Left lung (tissue), 10 donors: ENCODE results near the gene FNDC10. TPM values are rescaled to one million over a fixed set of nuclear protein-coding genes. Genes with fewer than 3 reads are reported as not detected.

Experiments
- ATAC-seq: fragments of 200-7000 bp; cut with Tn5 transposase; one replicate; pipeline ENCODE4 v1.9.1; 2020; ENCODE audit warnings: moderate library complexity
- DNase-seq, 4 donors: peaks; one replicate each; pipeline ENCODE4 v3.0.0-alpha.2; 2013 to 2020
- H3K27ac ChIP-seq, 2 donors: fragments of 200-600 bp; sonication (generic) in 1 of 2; one replicate each; pipeline versions ENCODE4 v1.5.0 to v1.8.0; 2020 to 2021
- H3K27me3 ChIP-seq, 2 donors: fragments of 200-600 bp; sonication (generic) in 1 of 2; one replicate each; pipeline versions ENCODE4 v1.5.0 to v1.8.0; 2020 to 2021
- H3K36me3 ChIP-seq, 2 donors: fragments of 200-600 bp; sonication (generic) in 1 of 2; one replicate each; pipeline versions ENCODE4 v1.5.0 to v1.8.0; 2020 to 2021
- H3K4me1 ChIP-seq, 2 donors: fragments of 200-600 bp; one replicate each; pipeline ENCODE4 v1.8.0; 2021
- H3K4me3 ChIP-seq, 2 donors: fragments of 200-600 bp; sonication (generic) in 1 of 2; one replicate each; pipeline versions ENCODE4 v1.5.0 to v1.8.0; 2020 to 2021; ENCODE audit warnings: mild to moderate bottlenecking in 1 of 2
- H3K9me3 ChIP-seq, 2 donors: fragments of 200-600 bp; sonication (generic) in 1 of 2; one replicate each; pipeline versions ENCODE4 v1.5.0 to v1.8.0; 2020 to 2021
- intact Hi-C, 2 donors: fragments of 100-400 bp; cut with DNase I; formaldehyde crosslinking; loops; one replicate each; pipeline versions ENCODE4 v1.11.2 to v1.14.2; 2022
- polyA plus RNA-seq, 6 donors: library from polyadenylated mRNA; unstranded; fragments of 120-200 nt; gene quantifications; one replicate each; pipeline ENCODE4 v1.2.1, GENCODE V29; 2013; ENCODE audit not compliant: insufficient read length in 6 of 6
- total RNA-seq, 2 donors: library from RNA; stranded (reverse); fragmentation: NEBNext Ultra II Directional; extraction: Animal tissue kit (Norgen Biotek cat#: 25700); gene quantifications; one replicate each; pipeline ENCODE4 v1.2.1, GENCODE V29; 2021
- TF ChIP-seq, protein P1 (sequence below), 2 donors: fragments of 200-600 bp; sonication (generic) in 1 of 2; IDR thresholded peaks; one replicate each; pipeline versions ENCODE4 v1.5.0 to v1.8.0; 2021; ENCODE audit warnings: antibody characterized with exemption in 2 of 2
- donor health status: DM: no; HTN: yes; CAD: no.
- donor health status: DM: no; HTN: no; CAD: no.

Gene FNDC10
- total and polyA plus RNA-seq, 8 donors = 1.2 to 12.2 (median 2.3) TPM

DNA sequence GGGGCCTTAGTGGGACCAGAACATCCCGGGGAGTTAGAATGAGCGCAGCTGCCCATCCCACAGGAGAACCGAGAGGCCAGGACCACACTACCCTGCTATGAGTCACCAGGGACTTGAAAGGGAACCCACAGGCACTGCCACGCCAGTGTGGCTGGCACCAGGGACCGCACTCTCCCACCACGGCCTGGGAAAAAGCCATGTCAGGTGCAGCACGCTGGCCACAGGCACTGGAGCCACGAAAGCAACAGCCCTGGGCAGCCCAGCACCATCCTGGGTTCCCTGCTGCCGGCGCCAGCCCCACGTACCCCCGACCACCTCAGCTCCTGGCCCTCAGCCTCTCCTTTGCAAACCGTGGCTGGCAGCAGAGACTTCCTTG, 45.4 kb downstream of the FNDC10 start:
- no peak overlapping the region for H3K4me3 ChIP-seq
- H3K4me1 ChIP-seq = no peaks in the 10 kb centered on the region
- intact Hi-C loops = no loop called here
- peaks cover 0 to 15% of the 10 kb centered on the region in 2 donors for H3K36me3 ChIP-seq
- H3K27me3 ChIP-seq = no peaks in the 10 kb centered on the region
- H3K9me3 ChIP-seq = no peaks in the 10 kb centered on the region
- peak overlapping the region in 1 of 2 donors; percentile 28 for H3K27ac ChIP-seq
- ATAC-seq (no peak), DNase-seq (no peak)
- TF ChIP-seq, protein P1, sequence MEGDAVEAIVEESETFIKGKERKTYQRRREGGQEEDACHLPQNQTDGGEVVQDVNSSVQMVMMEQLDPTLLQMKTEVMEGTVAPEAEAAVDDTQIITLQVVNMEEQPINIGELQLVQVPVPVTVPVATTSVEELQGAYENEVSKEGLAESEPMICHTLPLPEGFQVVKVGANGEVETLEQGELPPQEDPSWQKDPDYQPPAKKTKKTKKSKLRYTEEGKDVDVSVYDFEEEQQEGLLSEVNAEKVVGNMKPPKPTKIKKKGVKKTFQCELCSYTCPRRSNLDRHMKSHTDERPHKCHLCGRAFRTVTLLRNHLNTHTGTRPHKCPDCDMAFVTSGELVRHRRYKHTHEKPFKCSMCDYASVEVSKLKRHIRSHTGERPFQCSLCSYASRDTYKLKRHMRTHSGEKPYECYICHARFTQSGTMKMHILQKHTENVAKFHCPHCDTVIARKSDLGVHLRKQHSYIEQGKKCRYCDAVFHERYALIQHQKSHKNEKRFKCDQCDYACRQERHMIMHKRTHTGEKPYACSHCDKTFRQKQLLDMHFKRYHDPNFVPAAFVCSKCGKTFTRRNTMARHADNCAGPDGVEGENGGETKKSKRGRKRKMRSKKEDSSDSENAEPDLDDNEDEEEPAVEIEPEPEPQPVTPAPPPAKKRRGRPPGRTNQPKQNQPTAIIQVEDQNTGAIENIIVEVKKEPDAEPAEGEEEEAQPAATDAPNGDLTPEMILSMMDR (IDR thresholded peaks at IDR 0.05) = no peak

DNA sequence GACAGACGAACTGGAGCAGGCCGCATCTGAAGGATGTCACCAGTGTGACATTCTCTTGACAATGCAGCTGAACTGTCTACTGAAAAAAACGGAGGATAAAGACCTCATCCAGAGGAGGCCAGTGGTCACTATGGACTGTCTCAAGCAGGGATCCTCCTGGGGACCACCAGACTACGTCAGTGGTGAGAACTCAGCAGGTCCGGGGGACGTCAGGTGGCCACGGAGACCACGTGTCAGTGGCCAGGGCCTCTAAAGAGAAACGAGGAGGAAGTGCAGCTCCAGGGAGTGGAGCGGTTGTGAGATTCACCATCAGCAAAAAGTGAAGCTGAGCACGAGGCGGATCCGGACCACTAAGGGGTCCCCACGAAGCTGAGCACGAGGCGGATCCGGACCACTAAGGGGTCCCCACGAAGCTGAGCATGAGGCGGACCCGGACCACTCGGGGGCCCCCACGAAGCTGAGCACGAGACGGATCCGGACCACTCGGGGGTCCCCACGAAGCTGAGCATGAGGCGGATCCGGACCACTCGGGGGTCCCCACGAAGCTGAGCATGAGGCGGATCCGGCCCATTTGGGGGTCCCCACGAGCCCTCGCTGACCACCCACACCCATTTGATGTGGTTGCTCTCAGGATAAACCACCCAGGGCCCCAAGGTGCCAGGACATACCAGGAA, 46.0 kb downstream of the FNDC10 start:
- DNase-seq (no peak), ATAC-seq (no peak)
- H3K4me3 ChIP-seq = no peak overlapping the region
- peaks cover 0 to 16% of the 10 kb centered on the region in 2 donors for H3K36me3 ChIP-seq
- no peaks in the 10 kb centered on the region for H3K27me3 ChIP-seq
- H3K4me1 ChIP-seq = no peaks in the 10 kb centered on the region
- no peak overlapping the region for H3K27ac ChIP-seq
- no peaks in the 10 kb centered on the region for H3K9me3 ChIP-seq
- intact Hi-C loops = no loop called here
- TF ChIP-seq, protein P1 (IDR thresholded peaks at IDR 0.05) = no peak

DNA sequence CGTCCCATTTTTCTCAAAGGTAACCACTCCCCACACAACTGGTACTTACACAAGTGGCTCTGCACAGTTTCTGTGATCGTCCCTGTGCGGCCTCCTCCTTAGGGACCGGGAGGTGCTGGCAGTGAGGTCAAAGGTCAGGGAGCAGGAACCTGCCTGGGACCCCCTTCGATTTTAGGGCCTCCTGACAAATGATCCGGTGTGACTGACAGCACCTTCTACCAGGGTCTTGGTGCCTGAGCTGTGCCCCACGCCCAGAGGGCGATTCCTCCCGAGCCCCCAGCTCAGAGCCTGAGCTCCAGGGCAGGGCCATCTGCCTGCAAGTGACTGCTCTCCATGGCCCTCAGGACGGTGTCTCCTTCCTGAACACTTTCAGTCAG, 47.7 kb downstream of the FNDC10 start:
- Histone ChIP-seq H3K27ac (no peak overlapping the region), H3K36me3 (peaks cover 0 to 31% of the 10 kb centered on the region in 2 donors), H3K9me3 (no peaks in the 10 kb centered on the region), H3K4me1 (no peaks in the 10 kb centered on the region), H3K4me3 (no peak overlapping the region), H3K27me3 (no peaks in the 10 kb centered on the region)
- TF ChIP-seq, protein P1 (IDR thresholded peaks at IDR 0.05) = no peak
- ATAC-seq (no peak), DNase-seq (no peak)
- intact Hi-C loops = no loop called here

DNA sequence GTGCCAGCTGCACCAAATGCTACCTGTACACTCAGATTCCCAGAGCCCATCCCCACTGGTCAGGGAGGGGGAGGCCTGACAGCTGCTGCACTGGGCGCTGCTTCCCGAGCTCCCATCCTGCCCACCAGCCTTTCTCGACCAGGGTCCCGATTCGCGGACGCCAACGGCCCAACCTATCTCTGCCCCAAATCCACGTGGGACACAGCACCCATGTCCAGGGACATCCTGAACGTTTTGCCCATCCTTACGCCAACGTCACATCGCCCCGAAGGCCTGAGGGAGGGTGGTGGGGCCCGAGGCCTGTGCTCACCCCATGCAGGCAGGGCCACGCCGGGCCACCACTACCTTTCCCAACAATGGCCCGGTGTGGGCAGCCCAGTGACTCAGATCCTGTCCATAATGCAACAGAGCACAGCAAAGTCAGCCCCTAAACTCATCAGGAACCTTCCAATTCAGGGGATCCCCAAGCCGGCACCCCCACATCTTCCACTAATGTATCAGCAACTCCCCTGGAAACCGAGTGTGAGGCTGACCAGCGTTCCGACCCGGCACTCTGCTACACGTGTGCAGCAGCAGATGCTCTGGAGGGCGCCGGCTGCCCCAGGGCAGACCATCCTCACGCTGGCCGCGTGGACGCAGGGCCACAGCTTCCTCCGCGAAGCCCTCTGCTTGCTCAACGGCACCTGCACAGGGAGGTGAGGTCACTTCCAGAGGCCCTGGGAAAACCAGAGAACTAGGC, 48.2 kb downstream of the FNDC10 start:
- ATAC-seq (no peak), DNase-seq (no peak)
- H3K4me3 ChIP-seq = no peak overlapping the region
- no peak overlapping the region for H3K27ac ChIP-seq
- no peaks in the 10 kb centered on the region for H3K4me1 ChIP-seq
- H3K9me3 ChIP-seq = no peaks in the 10 kb centered on the region
- TF ChIP-seq, protein P1 (IDR thresholded peaks at IDR 0.05) = no peak
- intact Hi-C loops = no loop called here
- H3K27me3 ChIP-seq = no peaks in the 10 kb centered on the region
- H3K36me3 ChIP-seq = peaks cover 0 to 33% of the 10 kb centered on the region in 2 donors

DNA sequence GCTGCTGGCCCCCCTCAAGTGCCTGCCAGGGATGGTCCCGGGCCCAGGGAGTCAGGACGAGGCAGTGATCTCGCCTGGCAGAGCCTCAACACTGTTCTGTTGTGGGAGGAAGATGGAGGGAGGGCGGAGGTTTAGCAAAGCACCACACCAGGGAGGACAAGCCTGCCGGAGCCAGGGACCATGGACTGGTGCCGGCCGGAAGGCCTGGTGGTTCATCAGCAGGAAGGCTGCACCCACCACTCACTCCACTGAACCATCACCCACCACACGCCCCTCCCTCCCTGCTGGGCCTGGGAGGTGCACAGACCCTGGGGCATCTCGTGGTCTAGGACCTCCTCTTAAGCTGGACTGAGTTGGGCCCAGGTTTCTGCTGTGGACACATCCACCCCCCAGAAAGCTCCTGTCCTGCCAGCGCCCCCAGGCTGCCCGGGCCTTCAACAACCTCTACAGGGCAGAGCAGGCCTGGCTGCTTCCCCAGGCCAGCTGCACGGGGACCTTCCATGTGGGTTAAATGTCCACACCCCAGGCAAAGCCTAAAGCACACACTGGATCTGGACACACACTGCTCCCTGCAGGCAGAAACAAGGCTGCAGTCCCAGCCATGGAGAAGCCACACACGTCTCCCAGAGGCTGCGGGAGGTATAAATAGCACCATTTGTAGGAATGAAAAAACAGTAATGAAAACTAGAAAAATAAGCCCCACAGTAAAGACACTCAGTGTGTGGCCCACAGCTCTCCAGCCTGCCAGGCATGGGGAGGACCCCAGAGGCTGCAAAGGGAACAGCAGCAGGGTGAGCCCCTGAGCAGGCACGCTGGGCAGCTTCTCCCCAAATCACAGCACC, 49.1 kb downstream of the FNDC10 start:
- TF ChIP-seq, protein P1 (IDR thresholded peaks at IDR 0.05) = no peak
- Histone ChIP-seq H3K9me3 (no peaks in the 10 kb centered on the region), H3K27me3 (no peaks in the 10 kb centered on the region), H3K4me3 (no peak overlapping the region), H3K4me1 (no peaks in the 10 kb centered on the region), H3K27ac (no peak overlapping the region), H3K36me3 (peaks cover 0 to 38% of the 10 kb centered on the region in 2 donors)
- DNase-seq = no peak
- no peak for ATAC-seq
- intact Hi-C loops = no loop called here
